ENCODE results near the gene SLN.

DNA sequence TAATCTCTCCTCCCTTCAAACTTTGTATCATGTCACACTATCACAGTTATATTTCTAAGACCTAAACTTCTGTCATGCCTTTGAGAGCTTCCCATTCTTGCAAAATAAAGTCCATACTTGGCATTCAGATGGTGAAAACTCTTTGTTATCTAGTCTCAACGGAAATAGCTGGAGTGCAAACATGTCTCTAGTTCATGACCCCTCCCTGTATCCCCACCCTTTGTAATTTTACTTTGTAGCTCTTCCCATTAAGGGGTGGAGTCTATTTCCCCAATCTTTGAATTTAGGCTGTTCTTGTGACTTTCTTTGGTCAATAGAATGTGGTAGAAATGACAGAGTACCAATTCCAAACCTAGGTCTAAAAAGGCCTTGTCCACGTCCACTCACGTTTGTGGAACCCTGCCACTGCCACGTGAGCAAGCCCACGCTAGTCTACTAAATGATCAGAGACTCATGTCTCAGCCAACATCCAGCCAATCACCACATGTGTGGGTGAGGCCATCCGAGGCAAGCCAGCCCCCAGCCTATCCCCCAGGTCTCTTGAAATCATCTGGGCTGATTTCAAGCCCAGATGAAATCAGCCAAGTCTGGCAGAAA, 23.4 kb downstream of the SLN start:
- TF ChIP-seq, protein P1, sequence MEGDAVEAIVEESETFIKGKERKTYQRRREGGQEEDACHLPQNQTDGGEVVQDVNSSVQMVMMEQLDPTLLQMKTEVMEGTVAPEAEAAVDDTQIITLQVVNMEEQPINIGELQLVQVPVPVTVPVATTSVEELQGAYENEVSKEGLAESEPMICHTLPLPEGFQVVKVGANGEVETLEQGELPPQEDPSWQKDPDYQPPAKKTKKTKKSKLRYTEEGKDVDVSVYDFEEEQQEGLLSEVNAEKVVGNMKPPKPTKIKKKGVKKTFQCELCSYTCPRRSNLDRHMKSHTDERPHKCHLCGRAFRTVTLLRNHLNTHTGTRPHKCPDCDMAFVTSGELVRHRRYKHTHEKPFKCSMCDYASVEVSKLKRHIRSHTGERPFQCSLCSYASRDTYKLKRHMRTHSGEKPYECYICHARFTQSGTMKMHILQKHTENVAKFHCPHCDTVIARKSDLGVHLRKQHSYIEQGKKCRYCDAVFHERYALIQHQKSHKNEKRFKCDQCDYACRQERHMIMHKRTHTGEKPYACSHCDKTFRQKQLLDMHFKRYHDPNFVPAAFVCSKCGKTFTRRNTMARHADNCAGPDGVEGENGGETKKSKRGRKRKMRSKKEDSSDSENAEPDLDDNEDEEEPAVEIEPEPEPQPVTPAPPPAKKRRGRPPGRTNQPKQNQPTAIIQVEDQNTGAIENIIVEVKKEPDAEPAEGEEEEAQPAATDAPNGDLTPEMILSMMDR (IDR thresholded peaks at IDR 0.05; ENCODE audit: borderline replicate concordance, extremely low read depth, low read length, poor library complexity, severe bottlenecking), result no peak
- no peak for TF ChIP-seq EZH2 (IDR thresholded peaks at IDR 0.05; ENCODE audit: borderline replicate concordance, low read depth, low read length, severe bottlenecking)
